DMS153 (cell line): ENCODE data around the gene LNPEP.

Experiments used
- DNase-seq: peaks from one replicate; lab custom pipeline; 2025; lab: John Stamatoyannopoulos, UW

The LNPEP gene

DNA sequence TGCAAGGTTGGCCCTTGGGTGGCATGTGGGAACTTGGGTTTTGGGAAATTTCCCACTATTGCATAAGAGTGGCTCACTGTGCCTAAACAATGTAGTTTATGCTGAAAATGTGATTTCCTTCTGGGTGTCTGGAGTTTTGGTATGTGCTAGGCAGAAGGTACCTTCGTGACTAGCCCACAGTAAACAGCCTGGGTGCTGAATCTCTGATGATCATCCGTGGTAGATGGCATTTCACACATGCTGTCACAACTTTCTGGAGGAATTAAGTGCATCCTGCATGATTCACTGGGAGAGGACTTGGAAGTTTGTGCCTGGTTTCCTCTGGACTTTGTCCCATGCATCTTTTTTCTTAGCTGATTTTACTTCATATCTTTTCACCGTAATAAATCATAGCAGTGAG, 64.5 kb downstream of the LNPEP start:
- no peak for DNase-seq

DNA sequence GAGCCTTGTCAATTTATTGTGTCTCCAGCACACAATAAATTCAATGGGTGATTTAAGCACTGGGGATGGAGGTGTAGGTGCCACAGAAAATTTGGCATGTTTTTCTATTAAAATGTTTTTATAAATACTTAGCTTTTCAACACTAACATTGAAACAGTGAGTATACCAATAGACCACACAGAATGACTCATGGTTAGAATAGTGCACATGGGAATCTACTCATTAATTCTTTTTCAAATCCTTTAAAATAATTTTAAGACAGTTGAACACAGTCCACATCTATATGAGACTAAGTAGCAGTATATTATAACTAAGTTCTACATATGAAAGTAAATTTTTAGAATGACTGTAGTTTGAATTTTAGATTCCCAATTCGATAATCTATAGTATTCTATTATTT, 67.1 kb downstream of the LNPEP start:
- no peak for DNase-seq

DNA sequence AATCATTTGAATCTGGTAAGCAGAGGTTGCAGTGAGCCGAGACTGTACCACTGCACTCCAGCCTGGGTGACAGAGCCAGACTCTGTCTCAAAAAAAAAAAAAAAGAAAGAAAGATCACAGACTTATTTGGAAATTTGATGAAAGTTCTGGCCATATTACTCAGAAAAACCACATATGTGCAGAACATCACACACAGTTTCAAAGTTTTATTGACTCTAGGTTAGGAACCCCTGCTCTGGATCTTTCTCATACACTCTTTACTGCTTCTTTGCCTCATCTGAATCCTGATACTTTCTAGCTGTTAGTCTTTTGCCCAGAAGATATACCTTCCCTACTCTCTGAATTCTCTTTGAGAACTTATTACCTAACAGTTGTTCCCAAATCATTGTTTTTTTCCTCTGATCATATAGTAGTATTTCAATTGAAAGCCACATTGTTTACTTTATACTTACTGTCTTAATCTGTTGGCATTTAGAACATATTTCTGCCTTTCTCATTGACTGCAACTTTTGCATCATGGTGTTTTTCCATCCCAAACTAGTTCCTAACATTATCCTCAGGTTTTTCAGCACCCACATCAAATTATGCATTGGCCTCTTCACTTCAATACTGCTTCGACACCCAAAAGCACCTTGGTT, 68.7 kb downstream of the LNPEP start:
- DNase-seq = no peak

DNA sequence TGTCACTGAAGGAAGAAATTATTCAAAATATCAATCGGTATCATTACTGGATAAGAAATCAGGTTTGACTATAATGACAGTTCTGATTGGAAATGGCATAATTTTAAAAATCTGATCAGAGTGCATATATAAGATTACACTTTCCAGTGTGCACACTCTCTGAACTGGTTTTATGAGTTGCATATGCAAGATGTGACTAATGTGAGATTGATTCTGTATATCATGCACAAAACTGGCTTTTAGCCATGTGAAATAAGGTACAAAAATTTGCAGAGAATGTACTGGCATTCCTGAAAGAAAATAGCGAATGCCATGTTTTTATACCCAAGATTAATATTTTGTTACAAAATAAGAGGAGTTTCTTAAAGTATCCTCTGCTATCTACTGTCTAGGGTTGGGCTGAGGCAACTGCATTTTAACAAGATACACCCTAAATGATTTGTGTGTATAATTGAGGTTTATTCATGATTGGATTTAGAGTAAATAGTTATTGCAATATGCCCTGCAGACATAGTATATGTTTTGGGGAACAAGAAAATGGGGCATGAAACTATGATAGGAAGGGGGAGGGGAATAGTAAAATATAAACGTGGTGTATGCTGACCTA, 70.7 kb downstream of the LNPEP start:
- DNase-seq = no peak

DNA sequence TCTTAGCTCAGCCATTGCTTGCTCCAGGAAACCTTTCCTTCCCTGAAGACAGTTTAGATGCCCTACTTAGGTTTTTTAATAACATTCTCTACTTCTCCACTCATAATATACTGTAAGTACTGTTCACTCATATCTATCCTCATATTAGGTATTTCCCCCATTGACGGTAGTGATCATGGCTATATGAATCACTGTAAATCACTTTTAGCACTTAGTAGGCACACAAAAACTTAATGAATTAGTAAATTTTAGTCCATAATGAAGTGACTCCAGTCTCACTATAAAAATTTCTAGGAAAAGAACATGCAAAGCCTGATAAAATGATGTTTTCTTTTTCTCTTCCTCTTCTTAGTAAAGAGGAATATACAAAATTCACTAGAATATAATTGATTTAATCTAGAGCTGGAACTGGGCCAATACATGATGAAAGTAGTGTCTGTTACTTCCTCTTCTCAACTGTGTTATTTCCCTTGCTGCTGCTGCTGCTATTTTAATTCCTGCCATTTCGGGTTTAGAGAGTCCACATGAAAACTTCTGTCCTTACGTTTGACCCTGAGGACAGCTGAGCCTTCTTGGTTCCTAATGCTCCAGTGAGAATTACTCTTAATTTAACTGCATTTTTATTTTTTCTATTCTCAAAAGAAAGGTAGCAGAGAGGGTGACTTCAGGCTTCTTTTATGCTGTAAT, 73.5 kb downstream of the LNPEP start:
- DNase-seq = no peak

DNA sequence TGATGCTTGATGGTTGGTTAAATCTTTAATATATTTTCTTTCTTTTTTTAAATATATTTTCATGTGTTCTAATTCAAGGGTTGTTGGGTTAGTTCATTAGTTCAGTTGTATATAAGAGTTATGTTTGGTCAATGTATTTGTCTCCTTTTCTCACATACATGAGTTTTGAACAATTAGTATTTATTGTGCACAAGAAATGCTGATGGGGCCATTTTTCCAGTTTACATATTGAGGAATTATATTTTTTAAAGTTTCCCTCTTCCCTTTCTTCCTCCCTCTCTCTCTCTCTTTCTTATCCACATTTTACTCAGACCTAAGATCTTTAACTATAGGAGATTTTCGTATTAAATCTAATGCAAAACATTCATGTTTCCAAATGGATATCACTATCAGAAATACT, 74.0 kb downstream of the LNPEP start:
- no peak for DNase-seq

DNA sequence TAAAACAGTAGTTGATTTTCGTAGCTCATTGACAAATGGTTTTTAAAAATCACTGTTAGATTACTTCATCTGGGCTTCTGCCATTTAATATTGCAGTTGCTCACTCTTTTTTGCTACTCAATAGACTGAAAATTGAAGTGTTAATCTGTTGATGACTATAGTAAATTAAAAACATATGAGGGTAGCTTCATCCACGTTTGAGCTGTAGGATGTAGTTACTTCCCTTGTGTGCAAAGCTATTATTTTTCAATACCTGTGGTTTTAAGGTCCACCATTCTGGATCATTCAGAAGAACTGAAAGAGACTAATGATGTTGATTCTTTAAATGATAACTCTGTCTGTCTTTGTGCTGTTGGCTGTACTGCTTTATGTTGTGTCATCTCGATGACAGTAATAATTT, 74.7 kb downstream of the LNPEP start:
- no peak for DNase-seq

DNA sequence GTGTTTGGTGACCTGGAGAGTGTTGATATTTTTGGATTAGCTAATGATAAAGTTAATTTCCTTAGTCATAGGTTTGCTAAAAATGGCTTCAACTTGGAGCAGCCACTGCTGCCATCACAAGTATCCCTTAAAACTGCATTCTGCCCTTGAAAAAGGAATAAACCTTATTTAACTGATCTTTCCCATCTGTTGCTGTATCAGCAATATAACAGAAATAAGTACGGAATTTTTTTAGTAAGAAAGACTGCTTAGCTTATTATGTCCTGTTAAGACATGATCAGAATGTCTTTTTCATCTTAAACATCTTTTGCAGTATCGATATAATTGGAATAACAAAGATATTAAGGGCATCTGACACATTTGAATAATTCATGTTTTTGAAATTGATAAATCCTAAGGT, 75.7 kb downstream of the LNPEP start:
- no peak for DNase-seq

DNA sequence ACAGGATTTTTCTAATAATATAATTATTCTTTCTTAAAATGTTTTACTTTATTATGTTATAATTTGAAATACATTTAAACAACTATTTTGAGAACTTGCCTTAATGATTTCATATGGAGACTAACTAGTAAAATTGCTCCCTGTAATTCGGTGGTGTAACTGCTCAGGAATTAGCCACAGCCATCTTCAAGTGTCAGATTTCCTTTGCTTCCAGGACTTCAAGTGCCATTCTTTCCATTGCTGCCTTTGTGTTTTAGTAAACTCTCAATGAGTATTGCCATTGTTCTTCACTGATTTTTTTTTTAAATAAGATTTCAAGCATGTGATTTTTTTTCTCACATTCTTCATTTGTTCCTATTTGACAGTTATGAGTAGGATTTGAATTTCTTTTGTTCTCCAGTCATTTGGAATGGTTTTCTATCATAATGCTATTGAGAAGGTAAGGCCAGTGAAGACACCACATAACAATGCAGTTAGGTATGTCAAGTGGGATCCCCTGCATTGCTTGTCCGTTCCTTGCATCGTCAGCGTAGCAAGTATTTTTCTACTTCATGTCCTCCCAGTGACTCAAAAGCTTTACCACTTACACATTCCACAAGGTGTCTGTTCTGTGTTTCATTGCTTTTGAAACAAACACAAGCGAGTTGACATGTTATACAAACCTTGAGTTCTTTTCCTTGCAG, 83.7 kb downstream of the LNPEP start:
- no peak for DNase-seq

DNA sequence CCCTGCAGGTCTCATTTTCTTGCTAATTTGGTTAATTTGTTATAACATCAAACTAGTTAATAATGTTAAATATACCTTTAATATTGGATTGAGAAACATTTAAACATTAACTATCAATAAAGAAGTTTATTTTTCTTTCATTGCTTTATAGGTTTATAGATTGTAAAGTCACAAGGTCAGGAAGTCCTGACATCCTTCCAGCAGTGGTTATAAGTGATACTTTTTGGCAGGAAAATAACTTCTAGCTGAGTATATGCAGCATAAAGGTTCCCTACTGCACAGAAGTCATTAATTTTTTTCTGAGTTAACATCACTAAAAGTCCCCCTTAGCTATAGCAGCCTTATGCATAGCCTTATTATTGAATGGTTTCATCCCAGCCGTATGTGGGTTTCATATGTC, 85.5 kb downstream of the LNPEP start:
- no peak for DNase-seq

DNA sequence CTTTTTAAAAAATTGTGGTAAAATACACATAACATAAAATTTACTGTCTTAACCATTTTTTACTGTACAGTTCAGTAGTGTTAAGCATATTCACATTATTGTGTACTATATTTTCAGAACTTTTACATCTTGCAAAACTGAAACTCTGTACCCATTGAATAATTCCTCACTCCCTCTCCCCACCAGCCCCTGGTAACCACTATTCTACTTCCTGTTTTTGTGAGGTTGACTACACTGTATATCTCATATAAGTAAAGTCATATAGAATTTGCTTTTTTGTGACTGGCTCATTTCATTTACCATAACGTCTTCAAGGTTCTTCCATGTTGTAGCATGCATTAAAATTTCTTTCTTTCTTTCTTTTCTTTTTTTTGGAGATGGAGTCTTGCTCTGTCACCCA, 87.0 kb downstream of the LNPEP start:
- DNase-seq = no peak

DNA sequence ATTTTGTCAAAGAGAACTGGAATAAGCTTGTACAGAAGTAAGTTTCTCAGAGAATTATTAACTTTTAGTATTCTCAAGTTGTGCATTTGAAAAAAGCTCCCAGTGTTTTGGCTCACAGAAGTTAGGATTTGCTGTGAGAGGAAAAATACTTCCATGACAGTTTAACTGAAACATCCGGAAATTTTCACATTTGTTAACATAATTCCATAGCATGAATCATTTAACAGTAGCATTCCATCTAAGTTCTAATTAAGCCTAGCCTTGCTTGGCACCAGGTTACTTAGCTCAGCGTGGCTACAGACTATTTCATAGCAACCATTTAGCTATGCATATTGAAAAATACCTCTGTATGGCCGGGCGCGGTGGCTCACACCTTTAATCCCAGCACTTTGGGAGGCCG, 90.8 kb downstream of the LNPEP start:
- DNase-seq = no peak

DNA sequence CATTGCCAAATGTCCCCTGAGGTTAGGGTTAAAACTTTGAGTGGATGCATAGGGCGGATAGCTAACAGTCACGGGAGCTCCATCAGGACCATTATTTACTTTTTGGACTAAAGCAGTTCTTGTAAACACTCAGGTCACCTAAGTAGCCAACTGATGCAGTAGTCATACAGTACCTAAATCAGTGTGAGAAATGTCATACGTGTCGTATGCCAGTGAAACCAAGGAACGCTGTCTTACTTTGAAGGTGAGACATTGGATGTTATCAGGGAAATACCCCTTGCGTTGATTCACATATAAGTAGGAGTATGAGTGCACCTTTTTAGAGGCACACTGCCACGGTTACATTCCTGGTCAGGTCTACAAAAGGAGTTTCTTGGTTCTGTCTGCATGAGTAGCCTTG, 101.9 kb downstream of the LNPEP start:
- DNase-seq = no peak

DNA sequence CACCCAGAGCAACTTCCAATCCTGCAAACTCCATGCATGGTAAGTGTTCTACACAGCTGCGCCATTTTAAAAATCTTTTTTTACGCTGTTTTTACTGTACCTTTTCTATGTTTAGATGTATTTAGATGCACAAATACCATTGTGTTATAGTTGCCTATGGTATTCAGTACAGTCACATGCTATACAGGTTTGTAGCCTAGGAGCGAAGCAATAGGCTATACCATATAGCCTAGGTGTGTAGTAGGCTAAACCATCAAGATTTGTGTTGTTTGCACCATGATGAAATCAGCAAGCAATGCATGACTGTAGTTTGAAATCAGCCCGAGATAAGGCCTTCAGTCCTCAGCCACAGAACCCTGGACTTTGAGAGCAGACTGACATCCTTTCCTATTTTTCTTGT, 105.4 kb downstream of the LNPEP start:
- no peak for DNase-seq

DNA sequence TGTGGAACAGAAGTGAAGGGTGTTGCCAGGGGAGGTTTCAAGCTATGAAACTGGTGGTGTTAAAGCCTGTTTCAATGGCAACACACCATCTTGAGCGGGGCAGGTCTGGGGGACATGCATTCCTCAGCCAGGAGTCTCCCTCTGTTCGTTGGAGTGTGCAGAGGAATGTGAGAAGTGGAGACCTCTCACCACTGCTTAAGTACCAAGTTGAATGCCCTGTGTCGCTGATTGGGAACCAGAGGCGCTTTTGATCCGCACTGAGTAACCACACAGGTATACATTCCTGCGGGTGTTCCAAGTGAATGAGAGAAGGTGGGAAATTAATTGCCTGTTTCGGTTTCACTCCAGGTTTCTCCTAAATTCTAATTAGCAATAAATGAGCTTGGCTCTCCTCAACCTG, 107.1 kb downstream of the LNPEP start:
- no peak for DNase-seq

DNA sequence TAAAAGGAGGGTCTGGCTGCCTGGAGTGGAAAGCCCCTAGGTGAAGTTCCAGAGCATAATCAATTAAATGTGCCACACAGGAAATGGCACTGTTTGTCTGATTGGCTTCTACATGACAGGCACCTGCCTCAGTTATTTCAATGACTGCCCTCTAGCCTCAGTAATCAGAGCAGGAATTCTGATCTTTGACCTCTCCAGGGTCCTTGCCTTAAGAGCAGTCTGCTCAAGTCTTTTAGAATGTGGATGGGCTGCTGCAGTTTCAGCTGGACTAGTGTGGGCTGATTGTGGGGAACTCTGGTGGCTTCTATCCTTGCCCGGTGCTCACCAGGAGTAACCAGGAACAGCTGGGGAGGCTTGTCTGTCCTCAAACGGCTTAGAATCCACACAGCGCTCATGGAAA, 107.6 kb downstream of the LNPEP start:
- DNase-seq = no peak

DNA sequence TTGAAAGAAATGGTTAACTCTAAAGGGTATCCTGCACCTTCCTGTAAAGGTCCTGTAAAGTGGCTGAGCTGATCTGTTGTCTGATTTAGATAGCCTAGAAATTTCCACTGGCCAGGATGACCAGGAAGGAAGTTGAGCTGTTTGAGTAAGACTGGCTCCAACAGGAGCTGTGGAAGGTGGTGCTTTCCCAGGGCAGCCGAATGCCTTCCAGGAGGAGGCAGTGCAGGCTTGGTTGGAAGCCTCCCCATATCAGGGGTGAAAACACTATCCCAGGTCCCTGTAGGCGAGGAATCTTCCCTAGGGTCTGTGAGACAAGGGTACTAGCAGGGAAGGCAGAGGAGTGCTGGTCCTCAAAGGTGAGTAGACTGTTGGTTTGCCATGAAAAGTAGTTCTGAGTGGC, 108.2 kb downstream of the LNPEP start:
- no peak for DNase-seq

DNA sequence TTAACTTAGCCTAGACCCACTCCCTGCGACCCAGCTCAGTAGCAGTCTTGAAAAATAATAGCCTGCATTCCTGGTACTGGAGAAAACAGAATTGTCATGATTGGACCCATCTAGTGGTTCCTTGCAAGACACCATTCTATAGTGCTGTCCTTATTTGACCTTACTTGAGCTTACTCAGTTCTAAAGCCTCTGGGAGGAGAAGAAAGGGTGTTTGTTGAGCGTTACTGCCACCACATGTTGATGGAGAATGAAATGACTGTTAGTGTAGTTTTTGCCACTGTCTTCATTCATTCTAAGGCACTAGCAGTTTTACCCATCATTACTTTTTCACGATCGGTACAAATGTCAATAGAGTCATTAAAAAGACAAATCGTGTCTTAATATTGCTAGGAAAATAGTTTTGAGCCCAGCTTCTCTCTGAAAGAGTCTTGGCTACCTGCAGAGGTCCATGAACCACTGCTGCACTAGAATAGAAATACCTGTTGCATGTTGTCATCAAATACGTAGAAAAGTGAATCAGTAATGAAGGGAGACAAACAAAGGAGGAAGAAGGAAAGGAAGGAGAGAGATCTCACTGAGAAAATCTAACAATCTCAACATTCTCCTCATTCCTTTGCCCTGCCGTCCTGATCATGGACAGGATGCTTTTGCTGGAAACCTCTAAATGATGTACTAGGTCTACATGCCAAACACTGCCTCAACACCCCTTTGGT, 110.5 kb downstream of the LNPEP start:
- DNase-seq = no peak

DNA sequence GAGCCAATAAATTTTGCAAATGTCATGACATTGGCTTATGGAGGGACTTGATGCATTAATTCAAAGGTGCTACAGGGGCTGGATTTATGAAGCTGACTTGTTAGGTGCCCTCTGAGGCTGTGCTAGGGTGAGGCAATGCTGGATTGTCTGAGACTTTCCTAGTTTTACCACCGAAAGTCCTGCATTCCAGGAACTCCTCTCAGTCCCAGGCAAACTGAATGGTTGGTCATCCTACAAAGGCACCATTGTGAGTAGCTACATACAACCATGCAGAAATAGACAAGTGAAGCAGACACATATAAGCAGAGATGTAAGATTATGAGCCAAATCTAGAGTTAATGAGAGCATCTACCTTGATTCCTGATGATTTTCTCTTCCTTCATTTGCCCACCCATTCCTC, 111.2 kb downstream of the LNPEP start:
- no peak for DNase-seq

DNA sequence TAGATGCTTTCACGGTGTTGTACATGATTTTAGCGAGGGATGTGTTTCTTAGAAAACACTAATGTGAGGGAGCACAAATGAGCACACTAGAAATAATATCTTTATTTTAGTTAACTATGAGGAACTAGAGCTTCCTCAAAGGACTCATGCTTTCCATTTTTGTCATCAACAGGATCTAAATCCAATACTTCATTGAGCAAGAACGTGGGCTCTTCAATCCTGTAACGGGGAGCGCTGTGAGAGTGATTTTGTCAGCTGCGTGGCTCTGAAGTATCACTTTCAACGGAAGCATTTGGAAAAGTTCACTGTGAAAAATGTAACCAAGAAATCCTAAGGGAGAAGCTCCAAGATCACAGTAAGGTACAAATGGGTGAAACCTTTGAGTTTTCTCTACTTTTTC, 113.3 kb downstream of the LNPEP start:
- no peak for DNase-seq

DNA sequence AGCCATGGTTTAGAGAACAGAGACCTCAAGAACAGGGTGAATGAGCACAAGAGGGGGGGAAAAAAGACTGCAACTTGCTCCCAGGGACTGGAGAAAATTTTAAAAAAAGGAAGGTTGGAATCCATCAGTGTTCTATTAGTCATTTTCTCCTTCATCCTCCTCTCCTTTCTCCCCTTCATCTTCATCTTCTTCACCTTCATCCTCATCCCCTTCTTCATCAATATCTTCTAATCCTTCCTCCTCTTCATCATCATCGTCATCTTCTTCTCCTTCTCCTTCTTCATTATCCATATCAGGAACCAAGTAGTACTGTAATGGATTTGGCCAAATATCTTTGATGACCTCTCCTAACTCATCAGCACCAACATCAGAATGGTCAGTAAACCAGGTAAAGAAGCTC, 120.4 kb downstream of the LNPEP start:
- no peak for DNase-seq

DNA sequence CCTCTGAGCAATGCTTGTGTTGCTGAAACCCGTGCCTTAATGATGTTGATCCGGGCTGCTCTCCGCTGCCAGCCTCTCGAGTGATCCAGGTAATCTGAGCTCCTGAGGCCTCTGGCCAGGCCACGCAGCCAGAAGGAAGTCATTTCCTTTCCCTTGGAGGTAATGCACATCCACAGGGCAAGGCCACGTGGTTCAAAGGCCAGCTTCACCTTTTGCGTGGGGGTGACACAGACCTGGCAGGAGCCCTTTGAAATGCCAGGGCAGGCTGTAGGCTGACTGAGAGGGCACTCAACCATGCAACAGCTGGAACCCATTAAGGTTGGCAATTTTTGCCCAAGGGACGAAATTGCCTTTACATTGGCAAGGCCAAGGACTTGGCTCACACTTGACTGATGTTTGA, 126.2 kb downstream of the LNPEP start:
- DNase-seq = peak; percentile 35

DNA sequence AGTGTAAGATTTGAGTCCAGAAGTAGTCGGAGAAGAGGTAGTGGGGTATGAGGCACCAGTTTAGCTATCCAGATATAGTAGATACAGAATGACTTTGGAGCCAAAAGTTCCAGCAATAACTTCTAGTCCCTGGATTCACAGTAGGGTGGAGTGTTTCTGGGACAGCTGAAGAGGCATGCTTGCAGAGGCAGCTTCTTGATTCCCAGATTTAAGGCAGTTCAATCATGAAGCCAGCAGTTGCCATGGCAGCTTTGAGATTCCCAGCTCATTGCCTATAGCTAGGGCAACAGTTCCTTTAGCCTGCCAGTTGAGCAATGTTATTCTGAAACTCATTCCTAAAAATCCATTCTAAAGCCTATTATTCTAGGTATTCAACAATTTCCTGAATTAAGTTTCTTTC, 127.4 kb downstream of the LNPEP start:
- DNase-seq = no peak
